GM18951 (cell line): ENCODE measurements around the gene COL6A2.

ENCODE experiments used
- POLR2A ChIP-seq: IDR thresholded peaks from 4 replicates; pipeline ENCODE4 v1.6.1; 2011; ENCODE audit warnings: mild to moderate bottlenecking; ENCODE audit not compliant: insufficient read length, insufficient read depth; ENCODE audit errors: extremely low read depth
- in situ Hi-C: fragments of 300-500 bp; cut with MboI; formaldehyde crosslinking; loops from one replicate; pipeline ENCODE4 v1.12.0; 2022; ENCODE audit warnings: low sequenced_read_pairs, mixed read lengths, inconsistent platforms; ENCODE audit not compliant: unreplicated experiment

The COL6A2 gene

GRCh38 chr21:46151261-46151988 lies 53.5 kb downstream of the COL6A2 start:
- in situ Hi-C loops = no loop called here
- TF ChIP-seq POLR2A = no peak

GRCh38 chr21:46151989-46152926 lies 54.3 kb downstream of the COL6A2 start:
- in situ Hi-C loops = no loop called here
- no peak for TF ChIP-seq POLR2A

GRCh38 chr21:46152927-46153246 lies 55.0 kb downstream of the COL6A2 start:
- no peak for TF ChIP-seq POLR2A
- in situ Hi-C loops = no loop called here

GRCh38 chr21:46153247-46154154 lies 55.6 kb downstream of the COL6A2 start:
- in situ Hi-C loops = no loop called here

GRCh38 chr21:46154155-46154954 lies 56.4 kb downstream of the COL6A2 start:
- in situ Hi-C loops = no loop called here
- TF ChIP-seq POLR2A = no peak

More at GRCh38 chr21:46153247-46154154, 55.6 kb downstream of the COL6A2 start:
- no peak for TF ChIP-seq POLR2A

GRCh38 chr21:46154955-46155513 lies 57.1 kb downstream of the COL6A2 start:
- no peak for TF ChIP-seq POLR2A
- in situ Hi-C loops = no loop called here

- no peak for TF ChIP-seq POLR2A
- in situ Hi-C loops = no loop called here
These were observed 57.8 kb downstream of the COL6A2 start, which contains the start of gene FTCD for GRCh38 chr21:46155514-46156377. Gene FTCD, minus strand, starts transcription at chr21:46155579. Its CDS starts 56 bp downstream, at chr21:46155523.

GRCh38 chr21:46156378-46156645 lies 58.4 kb downstream of the COL6A2 start:
- TF ChIP-seq POLR2A = no peak
- in situ Hi-C loops = no loop called here

GRCh38 chr21:46156678-46157077 lies 58.8 kb downstream of the COL6A2 start:
- in situ Hi-C loops = no loop called here

GRCh38 chr21:46157396-46157986 lies 59.6 kb downstream of the COL6A2 start:
- TF ChIP-seq POLR2A = no peak
- in situ Hi-C loops = no loop called here

More at GRCh38 chr21:46156678-46157077, 58.8 kb downstream of the COL6A2 start:
- no peak for TF ChIP-seq POLR2A

- in situ Hi-C loops = no loop called here
- TF ChIP-seq POLR2A = no peak
These were observed 60.1 kb downstream of the COL6A2 start for GRCh38 chr21:46157987-46158451.
